ENCODE data around the gene IL22. TPM values are rescaled to one million over a fixed set of nuclear protein-coding genes. Genes with fewer than 3 reads are reported as not detected.
"Not testable (repeated sequence)": the region's sequence is repeated elsewhere in the genome, so short reads cannot be mapped to it uniquely, and the experiment has no call there.

Gene IL22
- total RNA-seq, 4 donors from 2014 or later: not detected

DNA sequence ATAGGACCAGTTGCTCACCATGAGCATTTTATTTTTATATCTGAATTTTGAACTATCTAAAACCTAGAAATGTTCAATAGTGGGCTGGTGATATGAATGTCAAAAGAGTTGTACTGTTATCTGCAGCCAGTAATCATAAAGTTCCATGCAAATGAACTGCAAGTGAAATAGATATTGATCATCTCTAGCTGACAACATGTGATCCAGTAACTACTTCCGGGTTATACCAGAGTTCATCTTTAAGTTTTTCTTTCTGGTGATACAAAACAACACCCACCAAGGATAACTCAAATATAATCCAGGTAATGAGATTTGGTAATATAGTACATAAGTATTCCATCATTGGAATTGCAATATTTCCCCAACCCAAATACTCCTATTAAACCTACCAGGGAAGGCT lies 31.9 kb downstream of the IL22 start:
- H3K27me3 ChIP-seq: peaks cover 2% of the 10 kb centered on the region
- H3K4me3 ChIP-seq: no peak overlapping the region
- no peak for TF ChIP-seq EP300 (IDR thresholded peaks at IDR 0.05)
- no peak for TF ChIP-seq POLR2A (IDR thresholded peaks at IDR 0.05)
- TF ChIP-seq POLR2AphosphoS5 (IDR thresholded peaks at IDR 0.05): no peak
- TF ChIP-seq CTCF (IDR thresholded peaks at IDR 0.05): no peak
- no peaks in the 10 kb centered on the region for H3K36me3 ChIP-seq
- peaks cover 13% of the 10 kb centered on the region for H3K4me1 ChIP-seq
- WGBS: 88% methylated on average over 1 of the region's 1 CpG
- no peak overlapping the region for H3K27ac ChIP-seq
- H3K9me3 ChIP-seq: no peaks in the 10 kb centered on the region
- no peak for DNase-seq (ENCODE audit: low spot score in 2 of 2)

- no peaks in the 10 kb centered on the region for H3K9me3 ChIP-seq
- TF ChIP-seq EP300 (IDR thresholded peaks at IDR 0.05) (no peak), POLR2A (IDR thresholded peaks at IDR 0.05) (no peak), CTCF (IDR thresholded peaks at IDR 0.05) (no peak), POLR2AphosphoS5 (IDR thresholded peaks at IDR 0.05) (no peak)
- DNase-seq (ENCODE audit: low spot score in 2 of 2): no peak
- H3K4me3 ChIP-seq: no peak overlapping the region
- peaks cover 33% of the 10 kb centered on the region for H3K27me3 ChIP-seq
- H3K27ac ChIP-seq: no peak overlapping the region
- 82% methylated on average over 2 of the region's 2 CpGs for WGBS
- H3K4me1 ChIP-seq: no peaks in the 10 kb centered on the region
- H3K36me3 ChIP-seq: no peaks in the 10 kb centered on the region
Measured at GRCh38 chr12:68210875-68211274, 42.5 kb downstream of the IL22 start.

- not testable (repeated sequence) for H3K27ac ChIP-seq; H3K9me3 ChIP-seq; H3K4me1 ChIP-seq; H3K36me3 ChIP-seq; H3K4me3 ChIP-seq; DNase-seq (ENCODE audit: low spot score in 2 of 2)
- peaks cover 26% of the 10 kb centered on the region for H3K27me3 ChIP-seq
- 36% methylated on average over 12 of the region's 12 CpGs for WGBS
Measured at GRCh38 chr12:68209048-68209728, 44.2 kb downstream of the IL22 start.

DNA sequence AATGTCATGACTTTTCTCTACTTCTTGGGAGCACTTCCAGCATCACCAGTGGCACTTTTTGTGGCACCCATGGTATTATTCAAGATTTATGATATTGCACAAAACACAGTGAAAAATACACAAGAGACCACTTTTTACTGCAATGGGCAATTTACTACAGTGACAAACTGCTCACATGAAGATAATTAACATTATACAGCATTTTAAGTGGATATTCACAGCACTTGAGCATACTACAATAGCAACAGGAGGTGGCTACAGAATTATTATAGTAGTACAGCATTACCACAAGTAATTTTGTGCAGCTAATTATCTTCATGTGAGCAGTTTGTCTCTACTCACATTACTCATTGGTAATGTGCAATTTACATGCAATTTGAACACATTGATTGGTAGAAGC lies 46.1 kb downstream of the IL22 start:
- H3K4me1 ChIP-seq: no peaks in the 10 kb centered on the region

GRCh38 chr12:68206446-68206845 lies 47.0 kb downstream of the IL22 start:
- Histone ChIP-seq H3K4me1 (no peaks in the 10 kb centered on the region), H3K27ac (no peak overlapping the region), H3K36me3 (no peaks in the 10 kb centered on the region), H3K27me3 (peaks cover 19% of the 10 kb centered on the region), H3K9me3 (no peaks in the 10 kb centered on the region), H3K4me3 (no peak overlapping the region)
- TF ChIP-seq EP300 (IDR thresholded peaks at IDR 0.05): no peak
- no peak for TF ChIP-seq CTCF (IDR thresholded peaks at IDR 0.05)
- no peak for TF ChIP-seq POLR2AphosphoS5 (IDR thresholded peaks at IDR 0.05)
- no peak for TF ChIP-seq POLR2A (IDR thresholded peaks at IDR 0.05)
- WGBS: 25% methylated on average over 1 of the region's 1 CpG
- no peak for DNase-seq (ENCODE audit: low spot score in 2 of 2)

More for the DNA sequence above, 46.1 kb downstream of the IL22 start:
- peaks cover 24% of the 10 kb centered on the region for H3K27me3 ChIP-seq
- no peak for TF ChIP-seq POLR2A (IDR thresholded peaks at IDR 0.05)
- TF ChIP-seq EP300 (IDR thresholded peaks at IDR 0.05): no peak
- no peak for TF ChIP-seq CTCF (IDR thresholded peaks at IDR 0.05)
- no peak for TF ChIP-seq POLR2AphosphoS5 (IDR thresholded peaks at IDR 0.05)
- no peak overlapping the region for H3K4me3 ChIP-seq
- no peak for DNase-seq (ENCODE audit: low spot score in 2 of 2)
- H3K9me3 ChIP-seq: no peaks in the 10 kb centered on the region
- H3K36me3 ChIP-seq: no peaks in the 10 kb centered on the region
- H3K27ac ChIP-seq: no peak overlapping the region

DNA sequence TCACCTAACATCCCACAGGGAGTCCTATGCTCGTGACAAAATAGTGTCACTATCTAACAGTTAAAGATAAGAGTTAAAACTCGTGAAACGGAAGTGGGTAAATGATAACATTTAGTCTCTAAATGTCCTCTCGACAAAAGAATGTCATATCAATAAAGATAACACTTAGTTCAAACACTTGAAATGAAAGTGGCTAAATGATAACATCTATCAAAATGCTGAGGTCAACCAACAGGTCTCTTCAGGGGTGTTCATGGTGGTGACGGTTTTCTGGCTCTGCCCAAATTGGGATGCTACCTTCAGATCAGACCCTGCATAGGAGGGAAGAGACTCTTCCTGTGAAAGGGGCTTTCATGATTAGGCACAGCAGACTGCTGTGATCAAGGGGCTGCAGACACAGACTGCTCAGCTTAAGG lies 49.9 kb downstream of the IL22 start:
- Histone ChIP-seq H3K4me3 (no peak overlapping the region), H3K27me3 (peaks cover 9% of the 10 kb centered on the region), H3K36me3 (no peaks in the 10 kb centered on the region), H3K4me1 (no peaks in the 10 kb centered on the region), H3K27ac (no peak overlapping the region), H3K9me3 (no peaks in the 10 kb centered on the region)
- DNase-seq (ENCODE audit: low spot score in 2 of 2): no peak
- 71% methylated on average over 5 of the region's 5 CpGs for WGBS
- TF ChIP-seq POLR2A (IDR thresholded peaks at IDR 0.05): no peak
- no peak for TF ChIP-seq CTCF (IDR thresholded peaks at IDR 0.05)
- no peak for TF ChIP-seq EP300 (IDR thresholded peaks at IDR 0.05)
- TF ChIP-seq POLR2AphosphoS5 (IDR thresholded peaks at IDR 0.05): no peak

Data from suprapubic skin (tissue), 4 donors.